Endothelial cell of umbilical vein (primary cell): ENCODE measurements around the gene GNAS. TPM values are rescaled to one million over a fixed set of nuclear protein-coding genes. Genes with fewer than 3 reads are reported as not detected.

Source experiments
- BruUV-seq: library from RNA; stranded (reverse); fragments of 400-500 nt; replicated peaks from 2 replicates; lab custom pipeline; 2021; lab: Mats Ljungman, UMichigan
- CTCF ChIA-PET: fragments of 300-600, 350-600 bp; sonication (Branson Sonifier 250); formaldehyde crosslinking; loops from one replicate; lab custom pipeline; 2021; ENCODE audit warnings: antibody characterized with exemption, inconsistent platforms; lab: Charles Lee
- POLR2A ChIA-PET: fragments of 300-600, 350-600 bp; sonication (Branson Sonifier 250); formaldehyde crosslinking; loops from one replicate; lab custom pipeline; 2021; ENCODE audit warnings: antibody characterized with exemption, inconsistent platforms; lab: Charles Lee
- DNase-seq: peaks from one replicate; pipeline ENCODE4 v3.0.0-alpha.2; 2011; ENCODE audit warnings: low read depth, low spot score
- FAIRE-seq: peaks from 2 replicates; lab custom pipeline; 2011; peaks lifted over from hg19 to GRCh38; lab: Jason Lieb, UNC
- H2AFZ ChIP-seq: 2 replicates; pipeline ENCODE4 v1.6.0; 2012; ENCODE audit warnings: low read depth, low read length, control low read depth, inconsistent platforms
- H3K27ac ChIP-seq: 2 replicates; pipeline ENCODE4 v1.5.1; 2011; ENCODE audit warnings: low read depth, mild to moderate bottlenecking, control low read depth, low read length, moderate library complexity; ENCODE audit not compliant: insufficient read depth
- H3K27me3 ChIP-seq, 2 experiments: 2 replicates each; pipeline versions ENCODE4 v1.6.0 to v1.6.1; 2011; ENCODE audit warnings: low read length in 2 of 2, mixed read lengths in 1 of 2; ENCODE audit not compliant: control insufficient read depth in 2 of 2, insufficient read depth in 2 of 2
- H3K36me3 ChIP-seq, 2 experiments: 2 replicates in 1 of 2; 3 replicates in 1 of 2; pipeline ENCODE4 v1.5.1; 2011; ENCODE audit warnings: low read length in 2 of 2, mild to moderate bottlenecking in 1 of 2, moderate library complexity in 1 of 2; ENCODE audit not compliant: control insufficient read depth in 2 of 2, insufficient read depth in 2 of 2; ENCODE audit errors: extremely low read depth in 1 of 2
- H3K4me1 ChIP-seq: 3 replicates; pipeline ENCODE4 v1.5.1; 2011; ENCODE audit warnings: mild to moderate bottlenecking, low read length; ENCODE audit not compliant: control insufficient read depth, insufficient read depth; ENCODE audit errors: extremely low read depth
- H3K4me2 ChIP-seq: 2 replicates; pipeline ENCODE4 v1.6.1; 2011; ENCODE audit warnings: low read length, control low read depth, mixed read lengths; ENCODE audit not compliant: insufficient read depth
- H3K4me3 ChIP-seq, 3 experiments: fragments of 200-600 bp in 1 of 3; sonication (generic), shearing (Covaris generic) in 1 of 3; replicated peaks in 1 of 3; 2 replicates each; pipeline ENCODE4 v1.5.1; 2011 to 2016; ENCODE audit warnings: control low read depth in 3 of 3, low read length in 3 of 3, mild to moderate bottlenecking in 2 of 3, inconsistent platforms in 1 of 3, low read depth in 1 of 3, moderate library complexity in 1 of 3; ENCODE audit not compliant: insufficient read depth in 1 of 3
- H3K79me2 ChIP-seq: 2 replicates; pipeline ENCODE4 v1.6.0; 2012; ENCODE audit warnings: low read length, inconsistent platforms; ENCODE audit not compliant: control insufficient read depth, insufficient read depth
- H3K9ac ChIP-seq: replicated peaks from 2 replicates; pipeline ENCODE3; 2011; ENCODE audit warnings: low read length, control low read depth; ENCODE audit not compliant: insufficient read depth; ENCODE audit errors: extremely low read depth
- H3K9me1 ChIP-seq: replicated peaks from 3 replicates; pipeline ENCODE4 v1.6.0; 2011; ENCODE audit warnings: mild to moderate bottlenecking, low read length; ENCODE audit not compliant: control insufficient read depth, insufficient read depth; ENCODE audit errors: extremely low read depth
- H3K9me3 ChIP-seq: replicated peaks from 2 replicates; pipeline ENCODE4 v1.5.1; 2012; ENCODE audit warnings: low read length, inconsistent platforms; ENCODE audit not compliant: control insufficient read depth, insufficient read depth
- H4K20me1 ChIP-seq: replicated peaks from 2 replicates; pipeline ENCODE3; 2011; ENCODE audit warnings: mild to moderate bottlenecking, low read length; ENCODE audit not compliant: control insufficient read depth, insufficient read depth; ENCODE audit errors: extremely low read depth
- FOS ChIP-seq: IDR thresholded peaks from 2 replicates; pipeline ENCODE4 v1.6.1; 2011; ENCODE audit warnings: mild to moderate bottlenecking, low read length, moderate library complexity, borderline replicate concordance; ENCODE audit not compliant: insufficient read depth
- GATA2 ChIP-seq: IDR thresholded peaks from 2 replicates; pipeline ENCODE4 v1.7.0; 2011; ENCODE audit warnings: low read depth, mild to moderate bottlenecking, moderate library complexity, mixed read lengths, low read length; ENCODE audit not compliant: insufficient read length, insufficient read depth
- POLR2A ChIP-seq: IDR thresholded peaks from 2 replicates; pipeline ENCODE4 v1.6.1; 2012; ENCODE audit warnings: low read depth, mild to moderate bottlenecking, control low read depth, low read length
- POLR2AphosphoS5 ChIP-seq: IDR thresholded peaks from 2 replicates; pipeline ENCODE4 v1.6.1; 2012; ENCODE audit warnings: low read depth, mild to moderate bottlenecking, control low read depth, low read length, moderate library complexity; ENCODE audit not compliant: insufficient read depth
- dilution Hi-C: fragments of 300-500 bp; cut with MboI; formaldehyde crosslinking; loops from one replicate; pipeline ENCODE4 v1.15.0; 2019; ENCODE audit warnings: low sequenced_read_pairs; ENCODE audit not compliant: extremely low pct_ligation_motif_present
- intact Hi-C: fragments of 100-400 bp; cut with micrococcal nuclease; formaldehyde crosslinking; loops from one replicate; pipeline ENCODE4 v1.10.0; 2022
- polyA plus RNA-seq, 4 experiments: library from polyadenylated mRNA; depleted of rRNA in 3 of 4; stranded (reverse) in 3 of 4; unstranded in 1 of 4; fragments of >200 nt; gene quantifications; 2 replicates each; pipeline versions ENCODE4 v1.2.1 to v1.2.3, GENCODE V29; 2011 to 2012; ENCODE audit warnings: missing spikeins in 1 of 4
- total RNA-seq: library from RNA; stranded (reverse); gene quantifications from 2 replicates; pipeline ENCODE4 v1.2.3, GENCODE V29; 2021
- TF ChIP-seq, protein P1 (sequence below), 2 donors: IDR thresholded peaks; 1 replicate in 1 of 2; 2 replicates in 1 of 2; pipeline ENCODE4 v1.5.1; 2011; ENCODE audit warnings: low read length in 2 of 2, mild to moderate bottlenecking in 2 of 2, moderate library complexity in 2 of 2, control low read depth in 1 of 2, inconsistent platforms in 1 of 2, low read depth in 1 of 2; ENCODE audit not compliant: insufficient read depth in 1 of 2; ENCODE audit errors: extremely low read depth in 1 of 2
- TF ChIP-seq, protein P2 (sequence below): IDR thresholded peaks from 2 replicates; pipeline ENCODE4 v1.6.1; 2011; ENCODE audit not compliant: insufficient read depth, insufficient read length

The GNAS gene
- total and polyA plus RNA-seq, 2 donors (not counting 3 experiments of a cell fraction or from before 2014, with no cell fraction given) = 1,141 to 1,882 TPM

DNA sequence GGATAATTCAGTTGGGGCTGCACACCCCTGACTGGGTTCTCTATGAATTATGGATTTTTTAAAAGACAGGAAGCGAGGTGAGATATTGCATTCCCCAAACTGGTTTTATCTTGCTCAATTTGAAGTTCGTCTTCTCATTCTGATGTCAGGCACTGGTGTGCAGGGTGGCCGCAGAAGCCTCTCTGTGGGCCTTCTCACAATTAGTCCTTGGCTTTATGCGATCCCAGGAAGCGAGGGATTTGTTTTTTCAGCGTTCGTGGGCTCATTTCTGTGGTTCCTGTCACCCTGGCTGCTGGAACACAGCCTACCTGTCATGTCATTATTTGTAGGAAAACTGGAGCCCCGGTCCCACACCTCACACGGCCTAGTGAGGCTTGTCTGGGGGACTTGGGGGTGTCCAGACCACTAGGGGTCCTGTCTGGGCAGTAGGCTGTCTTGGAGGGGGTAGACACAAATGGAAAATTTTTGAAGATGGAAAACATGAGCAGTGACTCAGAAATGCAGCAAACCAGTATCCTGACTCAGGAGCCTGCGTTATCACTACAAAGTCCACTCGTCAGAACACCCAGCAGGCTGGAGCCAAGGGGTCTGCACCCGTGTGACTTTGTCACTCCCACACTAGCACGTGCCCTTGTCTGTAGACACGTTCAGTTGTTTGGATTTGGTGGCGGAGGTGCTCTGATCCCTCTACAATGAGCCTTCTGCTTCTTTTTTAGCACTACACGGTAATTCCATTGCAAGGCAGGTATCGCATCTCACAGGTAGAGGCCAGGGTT, 44.1 kb upstream of the GNAS start:
- dilution Hi-C loops = no loop called here
- ChIA-PET POLR2A (no interaction called here), CTCF (no interaction called here)
- DNase-seq (no peak), FAIRE-seq (no peak)
- no peaks in the 10 kb centered on the region for H4K20me1 ChIP-seq
- H3K9ac ChIP-seq = no peak overlapping the region
- no peak overlapping the region for H2AFZ ChIP-seq
- TF ChIP-seq POLR2A (no peak), FOS (no peak), GATA2 (no peak), POLR2AphosphoS5 (no peak)
- TF ChIP-seq, protein P1, sequence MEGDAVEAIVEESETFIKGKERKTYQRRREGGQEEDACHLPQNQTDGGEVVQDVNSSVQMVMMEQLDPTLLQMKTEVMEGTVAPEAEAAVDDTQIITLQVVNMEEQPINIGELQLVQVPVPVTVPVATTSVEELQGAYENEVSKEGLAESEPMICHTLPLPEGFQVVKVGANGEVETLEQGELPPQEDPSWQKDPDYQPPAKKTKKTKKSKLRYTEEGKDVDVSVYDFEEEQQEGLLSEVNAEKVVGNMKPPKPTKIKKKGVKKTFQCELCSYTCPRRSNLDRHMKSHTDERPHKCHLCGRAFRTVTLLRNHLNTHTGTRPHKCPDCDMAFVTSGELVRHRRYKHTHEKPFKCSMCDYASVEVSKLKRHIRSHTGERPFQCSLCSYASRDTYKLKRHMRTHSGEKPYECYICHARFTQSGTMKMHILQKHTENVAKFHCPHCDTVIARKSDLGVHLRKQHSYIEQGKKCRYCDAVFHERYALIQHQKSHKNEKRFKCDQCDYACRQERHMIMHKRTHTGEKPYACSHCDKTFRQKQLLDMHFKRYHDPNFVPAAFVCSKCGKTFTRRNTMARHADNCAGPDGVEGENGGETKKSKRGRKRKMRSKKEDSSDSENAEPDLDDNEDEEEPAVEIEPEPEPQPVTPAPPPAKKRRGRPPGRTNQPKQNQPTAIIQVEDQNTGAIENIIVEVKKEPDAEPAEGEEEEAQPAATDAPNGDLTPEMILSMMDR (IDR thresholded peaks at IDR 0.05; ENCODE audit: extremely low read depth in 1 of 2, insufficient read depth in 1 of 2, low read depth in 1 of 2, low read length in 2 of 2) = no peak
- TF ChIP-seq, protein P2, sequence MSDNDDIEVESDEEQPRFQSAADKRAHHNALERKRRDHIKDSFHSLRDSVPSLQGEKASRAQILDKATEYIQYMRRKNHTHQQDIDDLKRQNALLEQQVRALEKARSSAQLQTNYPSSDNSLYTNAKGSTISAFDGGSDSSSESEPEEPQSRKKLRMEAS = no peak
- intact Hi-C loops = no loop called here
- H3K4me2 ChIP-seq = no peak overlapping the region
- H3K9me3 ChIP-seq = no peaks in the 10 kb centered on the region
- H3K4me1 ChIP-seq = no peaks in the 10 kb centered on the region
- no peak overlapping the region for H3K27ac ChIP-seq
- no peaks in the 10 kb centered on the region for H3K27me3 ChIP-seq
- no peaks in the 10 kb centered on the region for H3K79me2 ChIP-seq
- H3K4me3 ChIP-seq = no peak overlapping the region
- no TSS peak for BruUV-seq
- H3K9me1 ChIP-seq = no peaks in the 10 kb centered on the region
- H3K36me3 ChIP-seq = no peaks in the 10 kb centered on the region
